A549 treated with AZD9567 at 1 μM for 4 hours (cell line): ENCODE measurements around the gene SPTA1. TPM values are rescaled to one million over a fixed set of nuclear protein-coding genes. Genes with fewer than 3 reads are reported as not detected.

Source experiments
- total RNA-seq: library from RNA; stranded (reverse); fragments of 200-300 nt; extraction: Qiagen RNA extraction; gene quantifications from 5 replicates; pipeline ENCODE4 v1.2.3, GENCODE V29; 2022; ENCODE audit not compliant: insufficient read depth

Gene SPTA1
- not detected in 5 replicates for total RNA-seq

DNA sequence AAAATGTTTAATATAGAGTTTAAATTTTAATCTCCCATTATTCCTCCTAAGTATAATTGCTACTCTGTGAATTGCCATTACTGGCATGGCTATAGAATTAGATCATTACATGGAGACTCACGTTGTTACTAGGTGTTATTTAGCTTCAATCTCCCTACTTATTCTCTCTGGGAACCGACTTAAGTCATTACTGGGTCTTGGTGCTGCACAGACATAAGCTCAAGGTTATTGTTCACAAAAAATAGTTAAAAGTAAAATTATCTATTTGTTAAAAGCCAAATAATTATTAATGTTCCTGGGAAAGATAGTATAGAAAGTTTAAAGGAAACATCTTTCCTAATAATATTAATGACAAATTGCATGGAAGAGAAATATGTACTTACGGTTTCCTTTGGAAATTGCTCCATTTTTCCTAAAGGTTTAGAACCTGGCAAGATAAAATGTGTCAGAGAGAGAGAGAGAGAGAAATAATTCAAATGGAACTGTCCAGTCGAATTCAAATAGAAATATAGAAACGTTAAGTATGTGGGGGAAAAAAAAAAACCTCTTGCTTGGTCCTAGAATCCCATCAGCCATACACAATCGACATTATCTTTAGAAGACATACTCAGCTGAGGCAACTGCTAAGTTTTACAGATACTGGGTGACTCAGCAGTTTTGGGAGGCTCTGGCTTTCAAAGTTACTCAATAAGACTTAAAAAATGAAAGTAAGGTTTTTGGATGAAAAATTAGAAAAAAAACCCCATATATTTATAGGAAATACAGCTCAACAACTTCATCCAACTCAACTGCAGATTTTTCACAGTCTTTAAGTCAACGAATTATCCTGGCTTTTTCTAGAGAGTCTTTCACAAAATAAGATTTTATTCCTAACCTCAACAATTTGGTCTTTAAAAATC, at the start of gene SPTA1:
SPTA1 (minus strand) TSS at position 605 of the 899 bp plus-strand sequence; CDS start at position 407, 198 bp downstream.

DNA sequence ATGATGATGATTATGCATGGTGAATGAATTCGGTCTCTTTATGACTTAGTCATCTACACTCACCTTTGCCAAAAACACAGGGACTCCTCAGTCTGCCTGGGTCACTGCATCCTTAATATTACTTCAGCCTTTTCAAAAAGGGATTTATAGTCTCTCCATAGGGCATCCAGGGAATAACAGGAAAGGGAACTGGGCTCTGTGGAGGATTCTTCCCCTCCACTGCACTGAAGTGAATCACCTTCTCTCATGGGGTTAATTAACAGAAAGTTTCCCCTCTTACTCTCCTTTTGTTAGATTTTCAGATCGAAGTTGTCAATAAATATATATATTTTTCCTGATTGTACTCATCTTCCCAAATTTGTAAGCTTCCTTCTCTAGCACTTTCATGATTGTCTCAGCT, 34.1 kb upstream of the SPTA1 start, which contains the start of gene OR6K3:
OR6K3 (minus strand) TSS at position 101 of the 400 bp plus-strand sequence. CDS start 2,605 bp downstream, outside the sequence.

DNA sequence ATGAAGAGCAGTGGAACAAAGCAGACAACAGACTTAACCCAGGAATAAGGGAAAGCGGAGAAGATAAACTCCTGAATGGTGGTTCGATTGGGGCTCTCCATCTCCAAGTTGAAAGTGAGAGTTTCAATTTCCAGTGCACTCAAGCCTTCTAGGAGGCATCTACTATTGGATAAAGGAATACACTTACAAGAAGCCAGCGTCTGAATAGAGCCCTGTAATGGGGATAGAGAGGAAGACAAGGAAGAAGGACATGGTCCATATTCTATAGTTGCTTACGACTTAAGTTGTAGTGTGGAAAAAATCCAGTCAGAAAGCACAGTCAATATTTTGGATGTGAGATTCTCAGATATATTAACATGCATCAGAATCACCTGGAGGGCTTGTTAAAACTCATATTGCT, 14.0 kb upstream of the SPTA1 start, which contains the start of gene OR6K2:
OR6K2 (minus strand) TSS at position 101 of the 400 bp plus-strand sequence; CDS start at position 101, 0 bp downstream.

DNA sequence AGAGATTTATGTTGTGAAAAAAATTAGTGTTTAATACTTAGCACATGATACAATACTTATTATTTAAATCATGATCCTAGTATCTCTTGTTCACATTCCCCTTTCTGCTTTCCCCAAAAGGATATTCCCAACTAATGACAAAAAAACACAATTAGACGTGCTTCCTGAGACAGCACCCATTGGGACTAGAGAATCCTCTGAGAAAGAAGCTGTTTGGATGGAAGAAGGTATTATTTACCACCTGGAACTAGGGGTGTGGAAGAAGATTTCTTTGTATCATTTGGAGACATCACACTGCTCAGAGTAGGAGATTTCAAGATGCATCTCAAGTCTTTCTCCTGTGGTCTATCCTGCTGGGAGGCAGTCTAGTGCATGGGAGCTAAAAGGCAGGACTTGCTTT, 81.5 kb downstream of the SPTA1 start, which contains the start of gene OR10Z1:
OR10Z1 (plus strand) TSS at position 301 of the 400 bp plus-strand sequence. CDS start 1,171 bp downstream, outside the sequence.

DNA sequence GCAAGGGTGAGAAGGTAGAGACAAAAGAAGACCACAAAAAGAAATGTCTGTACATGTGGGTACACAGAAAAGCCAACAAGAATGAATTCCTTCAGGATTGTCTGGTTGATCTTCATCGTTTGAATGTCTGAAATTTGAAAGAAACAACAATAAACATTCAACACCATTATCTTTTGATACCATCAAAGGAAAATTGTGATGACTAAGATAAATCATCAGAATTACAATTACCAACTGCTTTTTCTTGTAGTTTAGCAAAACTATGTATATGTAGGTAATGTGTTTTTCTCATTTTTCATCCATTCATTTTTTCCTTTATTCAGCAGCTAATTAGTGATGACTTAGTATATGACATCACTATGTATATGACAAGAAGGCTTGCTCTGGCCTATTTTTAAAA, 106.8 kb downstream of the SPTA1 start, which contains the start of gene OR10X1:
OR10X1 (minus strand) TSS at position 167 of the 400 bp plus-strand sequence; CDS start at position 167, 0 bp downstream.

DNA sequence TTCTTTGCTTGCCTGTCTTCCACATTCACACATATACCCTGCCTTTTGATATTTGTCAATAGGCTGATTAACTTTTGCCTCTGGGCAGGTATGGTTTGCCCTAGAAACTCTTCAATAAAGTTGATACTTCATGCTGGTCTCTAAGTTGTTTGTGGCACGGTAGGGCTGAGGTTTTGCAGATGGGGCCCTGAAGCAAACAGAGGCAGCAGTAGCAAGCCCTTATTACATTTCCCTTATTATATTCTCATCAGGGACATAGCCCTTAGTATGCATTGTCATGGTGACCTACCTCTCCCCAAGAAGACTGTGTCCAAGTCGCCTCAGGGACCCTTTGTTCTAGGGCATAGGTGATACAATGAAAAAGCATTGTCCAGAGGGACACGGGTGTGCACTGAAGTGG, 116.0 kb downstream of the SPTA1 start, which contains the start of gene OR6P1:
OR6P1 (minus strand) TSS at position 101 of the 400 bp plus-strand sequence. CDS start 6,976 bp downstream, outside the sequence.

Other genes with a start within 250 kb of the SPTA1 start
- gene OR10K1, start 224.9 kb downstream of the SPTA1 start, total RNA-seq, result not detected in 5 replicates
- gene OR10R2, start 214.5 kb downstream of the SPTA1 start, total RNA-seq, result not detected in 5 replicates
- not detected in 5 replicates for gene OR6Y1, start 132.3 kb downstream of the SPTA1 start, total RNA-seq
- not detected in 5 replicates for gene OR6P1, start 116.1 kb downstream of the SPTA1 start, total RNA-seq
- not detected in 5 replicates for gene OR10X1, start 106.8 kb downstream of the SPTA1 start, total RNA-seq
- gene OR10Z1, start 81.4 kb downstream of the SPTA1 start, total RNA-seq, result not detected in 5 replicates
- gene OR6K2, start 13.9 kb upstream of the SPTA1 start, total RNA-seq, result not detected in 5 replicates
- not detected in 5 replicates for gene OR6K3, start 34.0 kb upstream of the SPTA1 start, total RNA-seq
- not detected in 5 replicates for gene OR6K6, start 68.0 kb upstream of the SPTA1 start, total RNA-seq
- not detected in 5 replicates for gene OR6N1, start 85.5 kb upstream of the SPTA1 start, total RNA-seq
- gene OR6N2, start 94.5 kb upstream of the SPTA1 start, total RNA-seq, result not detected in 5 replicates
- gene MNDA, start 144.6 kb upstream of the SPTA1 start, total RNA-seq, result not detected in 5 replicates
- gene PYHIN1, start 244.8 kb upstream of the SPTA1 start, total RNA-seq, result not detected in 5 replicates